ENCODE measurements around the gene CLUH.
"Not testable (repeated sequence)": the region's sequence is repeated elsewhere in the genome, so short reads cannot be mapped to it uniquely, and the experiment has no call there.

Gene CLUH

GRCh38 chr17:2687074-2687418 lies 24.5 kb downstream of the CLUH start:
- no peak for DNase-seq

GRCh38 chr17:2685696-2686095 lies 25.9 kb downstream of the CLUH start:
- no peak for DNase-seq

GRCh38 chr17:2684549-2684948 lies 27.0 kb downstream of the CLUH start:
- no peak for DNase-seq

- no peak for DNase-seq
Measured at GRCh38 chr17:2683912-2684311, 27.7 kb downstream of the CLUH start.

GRCh38 chr17:2682176-2682938 lies 29.2 kb downstream of the CLUH start:
- no peak for DNase-seq

GRCh38 chr17:2681650-2682049 lies 29.9 kb downstream of the CLUH start:
- no peak for DNase-seq

GRCh38 chr17:2680961-2681360 lies 30.6 kb downstream of the CLUH start:
- DNase-seq = no peak

- DNase-seq = not testable (repeated sequence)
Measured at GRCh38 chr17:2679247-2679646, 32.3 kb downstream of the CLUH start.

GRCh38 chr17:2672026-2672425 lies 39.5 kb downstream of the CLUH start:
- DNase-seq = no peak

- DNase-seq = not testable (repeated sequence)
Measured at GRCh38 chr17:2660410-2660809, 51.2 kb downstream of the CLUH start.

GRCh38 chr17:2659337-2659736 lies 52.2 kb downstream of the CLUH start:
- DNase-seq = not testable (repeated sequence)

- DNase-seq = no peak
Measured at GRCh38 chr17:2656283-2656682, 55.3 kb downstream of the CLUH start.

GRCh38 chr17:2655546-2655945 lies 56.0 kb downstream of the CLUH start:
- DNase-seq = no peak

GRCh38 chr17:2652911-2653310 lies 58.7 kb downstream of the CLUH start:
- DNase-seq = not testable (repeated sequence)

GRCh38 chr17:2649191-2649590 lies 62.4 kb downstream of the CLUH start:
- DNase-seq = no peak

- DNase-seq = no peak
Measured at GRCh38 chr17:2647957-2648356, 63.6 kb downstream of the CLUH start.

- DNase-seq = no peak
Measured at GRCh38 chr17:2644971-2645370, 66.6 kb downstream of the CLUH start.
